ENCODE data around the gene COL8A2. TPM values are rescaled to one million over a fixed set of nuclear protein-coding genes. Genes with fewer than 3 reads are reported as not detected.

COL8A2 gene
- total RNA-seq, 1 donor from 2014 or later = 16.2 TPM

DNA sequence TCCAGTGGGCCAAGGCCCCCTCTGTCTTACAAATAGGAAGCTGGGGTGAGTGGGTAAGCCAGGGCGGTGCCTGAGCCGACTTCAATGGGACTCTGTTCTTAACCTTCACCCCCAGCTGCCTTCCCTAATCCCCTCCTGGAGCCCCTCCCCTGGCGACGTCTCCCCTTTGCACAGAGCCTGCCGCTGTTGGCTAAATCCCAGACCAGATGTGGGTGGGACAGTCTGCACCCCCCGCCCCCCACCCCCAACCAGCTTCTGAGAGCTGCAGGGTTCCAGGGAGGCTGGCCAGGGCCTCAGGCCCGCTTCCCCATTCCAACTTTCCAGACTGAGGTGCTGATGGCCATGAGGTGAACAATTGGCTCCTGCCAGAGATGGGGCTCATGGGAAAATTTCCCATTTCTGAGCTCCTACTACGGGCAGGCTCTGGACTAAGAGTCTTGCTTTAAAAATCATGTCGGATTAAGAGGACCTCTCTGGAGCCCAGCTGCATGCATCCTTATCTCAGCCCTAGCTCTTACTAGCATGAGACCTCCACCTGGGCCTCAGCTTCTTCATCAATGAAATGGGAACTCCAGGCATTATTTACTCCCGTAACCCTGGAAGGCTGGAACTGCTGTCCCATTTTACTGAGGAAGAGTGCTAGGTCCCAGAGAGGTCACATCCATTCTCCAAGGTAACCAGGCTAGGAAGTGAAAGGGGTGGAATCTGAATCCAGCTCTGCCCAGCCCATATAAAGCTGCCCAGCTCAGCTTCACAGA lies 6.4 kb downstream of the COL8A2 start:
- no peak overlapping the region for H3K27ac ChIP-seq
- TF ChIP-seq CTCF (IDR thresholded peaks at IDR 0.05) = no peak
- DNase-seq (no peak), ATAC-seq (no peak)
- peaks cover 12% of the 10 kb centered on the region for H3K4me1 ChIP-seq
- H3K4me3 ChIP-seq = no peak overlapping the region
- H3K9me3 ChIP-seq = no peaks in the 10 kb centered on the region
- H3K27me3 ChIP-seq = no peaks in the 10 kb centered on the region
- no peaks in the 10 kb centered on the region for H3K36me3 ChIP-seq
- intact Hi-C loops (cut with DNase I) = no loop called here

GRCh38 chr1:36116901-36117300 lies 8.1 kb downstream of the COL8A2 start:
- intact Hi-C loops (cut with DNase I) = no loop called here
- Histone ChIP-seq H3K27ac (no peak overlapping the region), H3K27me3 (no peaks in the 10 kb centered on the region), H3K36me3 (no peaks in the 10 kb centered on the region), H3K4me3 (no peak overlapping the region), H3K9me3 (no peaks in the 10 kb centered on the region), H3K4me1 (peaks cover 12% of the 10 kb centered on the region)
- TF ChIP-seq CTCF (IDR thresholded peaks at IDR 0.05) = no peak
- DNase-seq (no peak), ATAC-seq (no peak)

- peak; percentile 59 for ATAC-seq
- intact Hi-C loops (cut with DNase I) = no loop called here
- peaks cover 12% of the 10 kb centered on the region for H3K4me1 ChIP-seq
- H3K36me3 ChIP-seq = no peaks in the 10 kb centered on the region
- H3K9me3 ChIP-seq = no peaks in the 10 kb centered on the region
- H3K27me3 ChIP-seq = no peaks in the 10 kb centered on the region
- H3K27ac ChIP-seq = no peak overlapping the region
- no peak overlapping the region for H3K4me3 ChIP-seq
- DNase-seq = no peak
- no peak for TF ChIP-seq CTCF (IDR thresholded peaks at IDR 0.05)
Measured at GRCh38 chr1:36115931-36116330, 9.1 kb downstream of the COL8A2 start.

GRCh38 chr1:36115200-36115669 lies 9.8 kb downstream of the COL8A2 start:
- ATAC-seq (peak; percentile 44), DNase-seq (no peak)
- TF ChIP-seq CTCF (IDR thresholded peaks at IDR 0.05) = no peak
- Histone ChIP-seq H3K27me3 (no peaks in the 10 kb centered on the region), H3K27ac (peak overlapping the region; percentile 27), H3K36me3 (no peaks in the 10 kb centered on the region), H3K4me1 (peaks cover 12% of the 10 kb centered on the region), H3K9me3 (no peaks in the 10 kb centered on the region), H3K4me3 (no peak overlapping the region)
- intact Hi-C loops (cut with DNase I) = no loop called here

- no peak for ATAC-seq
- Histone ChIP-seq H3K27me3 (no peaks in the 10 kb centered on the region), H3K4me3 (no peak overlapping the region), H3K4me1 (peaks cover 11% of the 10 kb centered on the region), H3K27ac (no peak overlapping the region), H3K36me3 (no peaks in the 10 kb centered on the region), H3K9me3 (no peaks in the 10 kb centered on the region)
- intact Hi-C loops (cut with DNase I) = no loop called here
- TF ChIP-seq CTCF (IDR thresholded peaks at IDR 0.05) = no peak
- no peak for DNase-seq
Measured at GRCh38 chr1:36114371-36114770, 10.7 kb downstream of the COL8A2 start.
